ENCODE results near the gene CPNE1. TPM values are rescaled to one million over a fixed set of nuclear protein-coding genes. Genes with fewer than 3 reads are reported as not detected.

Gene CPNE1
- total RNA-seq, 1 experiment from 2014 or later = 155 TPM

GRCh38 chr20:35661908-35662307 lies 2.8 kb downstream of the CPNE1 start:
- Histone ChIP-seq H2BK120ac (ENCODE audit: low read depth, low read length, poor library complexity, severe bottlenecking) (no peak overlapping the region), H2BK5ac (ENCODE audit: insufficient read length, low read length) (no peak overlapping the region), H4K8ac (replicated peaks; ENCODE audit: insufficient read length, low read depth, low read length) (no peak overlapping the region), H3K9ac (ENCODE audit: extremely low read depth, insufficient read length, low read length) (peak overlapping the region; percentile 18), H3K27me3 (ENCODE audit: insufficient read depth, low read length) (no peaks in the 10 kb centered on the region), H3K79me2 (ENCODE audit: insufficient read depth, low read length) (peaks cover 63% of the 10 kb centered on the region), H3T11ph (ENCODE audit: low read length) (no peak overlapping the region), H3K23ac (ENCODE audit: insufficient read length, low read depth, low read length) (no peak overlapping the region), H2BK20ac (ENCODE audit: low read depth, low read length, poor library complexity, severe bottlenecking) (no peak overlapping the region), H3K18ac (ENCODE audit: insufficient read length, low read depth, low read length) (no peak overlapping the region), H2AK5ac (ENCODE audit: insufficient read length, low read length) (no peak overlapping the region), H4K91ac (ENCODE audit: insufficient read length, low read depth, low read length) (no peak overlapping the region), H3K4me1 (ENCODE audit: insufficient read depth, low read length) (no peaks in the 10 kb centered on the region; the same call in 1 of the 2 replicates), H3K4me2 (ENCODE audit: insufficient read depth, insufficient read length, low read length) (peak overlapping the region; percentile 37), H3K56ac (ENCODE audit: insufficient read length, low read depth, low read length) (no peak overlapping the region), H3K4ac (ENCODE audit: low read depth, low read length) (no peak overlapping the region), H3K14ac (ENCODE audit: insufficient read depth, low read length) (no peak overlapping the region), H4K20me1 (ENCODE audit: control insufficient read depth, insufficient read depth, insufficient read length) (no peaks in the 10 kb centered on the region), H2BK12ac (ENCODE audit: insufficient read length, low read depth, low read length) (no peak overlapping the region), H2AFZ (ENCODE audit: low read length) (no peak overlapping the region), H3K23me2 (ENCODE audit: insufficient read length, low read depth, low read length, poor library complexity, severe bottlenecking) (peaks cover 9% of the 10 kb centered on the region), H3K9me3 (ENCODE audit: control insufficient read depth, low read depth, low read length) (no peaks in the 10 kb centered on the region), H4K5ac (ENCODE audit: insufficient read length, low read depth, low read length) (no peak overlapping the region), H3K79me1 (ENCODE audit: insufficient read depth, low read depth, low read length, poor library complexity, severe bottlenecking) (no peaks in the 10 kb centered on the region), H3K27ac (ENCODE audit: insufficient read length, low read depth, low read length) (no peak overlapping the region), H2BK15ac (ENCODE audit: low read depth, low read length) (no peak overlapping the region)
- no peak overlapping the region; a peak in 1 of 7 replicates for H3K27ac Mint-ChIP-seq
- no peak for TF ChIP-seq CTCF (conservative IDR thresholded peaks at IDR 0.05)
- WGBS (ENCODE audit: extremely low coverage, insufficient read length, low lambda C conversion rate) = no CpG with 5 or more reads among the region's 3 CpGs
- peak overlapping the region; percentile 96 to 99 for H3K4me3 Mint-ChIP-seq
- DNase-seq = no peak
- peaks cover 44 to 48% of the 10 kb centered on the region in 2 experiments for H3K4me1 Mint-ChIP-seq
- H3K27me3 Mint-ChIP-seq (ENCODE audit: low read depth) = no peaks in the 10 kb centered on the region
- peaks cover 2 to 7% (median 6%) of the 10 kb centered on the region in 3 experiments; a peak in 5 of 7 replicates for H3K36me3 Mint-ChIP-seq (ENCODE audit: insufficient read depth in 1 of 3, low read depth in 3 of 3)
- no peaks in the 10 kb centered on the region; a peak in 1 of 5 replicates for H3K9me3 Mint-ChIP-seq

Data from H9 (cell line).